ENCODE results near the gene EGLN1.
A peak's percentile ranks its signal among the peaks of the same experiment; 100 is the strongest.

EGLN1 gene

GRCh38 chr1:231318015-231318355 is 104.1 kb downstream of the EGLN1 start:
- peaks cover 6% of the 10 kb centered on the region for H3K4me1 Mint-ChIP-seq
- no peak for ATAC-seq
- H3K9me3 Mint-ChIP-seq: no peaks in the 10 kb centered on the region
- no peak for DNase-seq (ENCODE audit: low spot score in 2 of 2)
- H3K27ac Mint-ChIP-seq: no peak overlapping the region
- H3K36me3 Mint-ChIP-seq: no peaks in the 10 kb centered on the region
- H3K4me3 Mint-ChIP-seq: no peak overlapping the region

DNA sequence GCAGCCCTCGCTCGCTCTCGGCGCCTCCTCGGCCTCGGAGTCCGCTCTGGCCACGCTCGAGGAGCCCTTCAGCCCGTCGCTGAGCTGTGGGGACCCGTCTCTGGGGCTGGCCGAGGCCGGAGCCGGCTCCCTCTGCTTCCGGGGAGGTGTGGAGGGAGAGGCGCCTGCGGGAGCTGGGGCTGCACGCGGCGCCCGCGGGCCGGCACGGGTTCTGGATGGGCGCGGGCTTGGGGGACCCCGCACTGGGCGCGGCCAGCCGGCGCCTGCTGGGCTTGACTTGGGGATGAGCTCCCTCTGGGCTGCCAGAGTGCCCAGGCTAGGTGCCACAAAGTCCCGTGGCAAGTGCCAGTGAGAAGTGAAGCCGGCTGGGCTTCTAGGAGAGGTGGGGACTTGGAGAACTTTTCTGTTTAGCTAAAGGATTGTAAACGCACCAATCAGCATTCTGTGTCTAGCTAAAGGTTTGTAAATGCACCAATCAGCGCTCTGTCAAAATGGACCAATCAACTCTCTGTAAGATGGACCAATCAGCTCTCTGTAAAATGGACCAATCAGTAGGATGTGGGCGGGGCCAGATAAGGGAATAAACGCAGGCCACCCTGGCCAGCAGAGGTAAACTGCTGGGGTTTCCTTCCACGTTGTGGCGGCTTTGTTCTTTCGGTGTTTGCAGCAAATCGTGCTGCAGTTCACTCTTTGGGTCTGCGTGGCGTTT is 104.6 kb downstream of the EGLN1 start:
- Mint-ChIP-seq H3K4me1 (peaks cover 6% of the 10 kb centered on the region), H3K27ac (no peak overlapping the region), H3K4me3 (no peak overlapping the region), H3K9me3 (no peaks in the 10 kb centered on the region), H3K36me3 (no peaks in the 10 kb centered on the region)
- ATAC-seq (no peak), DNase-seq (ENCODE audit: low spot score in 2 of 2) (no peak)

GRCh38 chr1:231315887-231316286 is 106.2 kb downstream of the EGLN1 start:
- DNase-seq (ENCODE audit: low spot score in 2 of 2): peak in 1 of 2 donors; percentile 65

More at GRCh38 chr1:231315887-231316286, 106.2 kb downstream of the EGLN1 start:
- H3K4me3 Mint-ChIP-seq: no peak overlapping the region
- no peak overlapping the region for H3K27ac Mint-ChIP-seq
- no peaks in the 10 kb centered on the region for H3K9me3 Mint-ChIP-seq
- peaks cover 6% of the 10 kb centered on the region for H3K4me1 Mint-ChIP-seq
- H3K36me3 Mint-ChIP-seq: no peaks in the 10 kb centered on the region
- ATAC-seq: peak; percentile 83

Measured in stimulated activated effector memory CD8-positive, alpha-beta T cell treated with anti-CD3 and anti-CD28 coated beads, Interleukin-12 subunit alpha, Interleukin-12 subunit beta, amount 100 ng/mL, for 72 hours (primary cell).